Ammon's horn (tissue), 1 donor: ENCODE measurements around the gene MGP.
A peak's percentile ranks its signal among the peaks of the same experiment; 100 is the strongest.

Experiments
- DNase-seq: peaks from one replicate; pipeline ENCODE4 v3.0.0-alpha.2; 2016; ENCODE audit warnings: low spot score

Gene MGP

GRCh38 chr12:14858513-14858912 lies 27.1 kb downstream of the MGP start:
- no peak for DNase-seq

- DNase-seq = no peak
Measured at GRCh38 chr12:14854586-14855183, 31.0 kb downstream of the MGP start.

GRCh38 chr12:14853961-14854360 lies 31.7 kb downstream of the MGP start:
- DNase-seq = no peak

GRCh38 chr12:14852880-14853279 lies 32.8 kb downstream of the MGP start:
- DNase-seq = no peak

- DNase-seq = no peak
Measured at GRCh38 chr12:14850929-14851663, 34.6 kb downstream of the MGP start.

GRCh38 chr12:14849661-14850060 lies 36.0 kb downstream of the MGP start:
- no peak for DNase-seq

GRCh38 chr12:14846876-14847580 lies 38.6 kb downstream of the MGP start:
- no peak for DNase-seq

GRCh38 chr12:14846042-14846587 lies 39.5 kb downstream of the MGP start:
- no peak for DNase-seq

GRCh38 chr12:14845350-14845750 lies 40.3 kb downstream of the MGP start:
- peak; percentile 72 for DNase-seq

- no peak for DNase-seq
Measured at GRCh38 chr12:14844401-14844800, 41.3 kb downstream of the MGP start.

- no peak for DNase-seq
Measured at GRCh38 chr12:14843425-14843887, 42.2 kb downstream of the MGP start, which contains the start of gene ART4. ART4 (minus strand) TSS chr12:14843526; CDS start chr12:14843113, 413 bp downstream.

GRCh38 chr12:14842315-14842714 lies 43.3 kb downstream of the MGP start:
- no peak for DNase-seq

- DNase-seq = no peak
Measured at GRCh38 chr12:14841761-14842160, 43.9 kb downstream of the MGP start.

- DNase-seq = no peak
Measured at GRCh38 chr12:14840616-14841015, 45.0 kb downstream of the MGP start.

- no peak for DNase-seq
Measured at GRCh38 chr12:14839262-14839661, 46.4 kb downstream of the MGP start.

GRCh38 chr12:14836336-14837210 lies 49.1 kb downstream of the MGP start:
- no peak for DNase-seq

GRCh38 chr12:14834509-14834908 lies 51.1 kb downstream of the MGP start:
- no peak for DNase-seq

GRCh38 chr12:14833952-14834351 lies 51.7 kb downstream of the MGP start:
- DNase-seq = no peak

GRCh38 chr12:14833336-14833735 lies 52.3 kb downstream of the MGP start:
- no peak for DNase-seq
